T47D (cell line): ENCODE results near the gene PHLDA2.
A peak's percentile ranks its signal among the peaks of the same experiment; 100 is the strongest.
"Not testable (repeated sequence)": the region's sequence is repeated elsewhere in the genome, so short reads cannot be mapped to it uniquely, and the experiment has no call there.

ENCODE experiments used
- DNase-seq, 2 experiments: peaks; one replicate each; pipeline versions ENCODE4 v3.0.0 to v3.0.0-alpha.2; 2011 to 2012; ENCODE audit warnings: low read depth in 1 of 2, low spot score in 1 of 2
- JUND ChIP-seq: IDR thresholded peaks from 2 replicates; pipeline ENCODE4 v1.6.1; 2012; ENCODE audit warnings: low read depth
- in situ Hi-C: cut with HindIII; loops from 2 replicates; pipeline ENCODE4 v1.10.0; 2016; ENCODE audit warnings: low sequenced_read_pairs, low pct_unique_long_range_greater_than_20kb

PHLDA2 gene

GRCh38 chr11:2942447-2942846 lies 13.2 kb upstream of the PHLDA2 start:
- in situ Hi-C loops: no loop called here
- DNase-seq: no peak

GRCh38 chr11:2940921-2941821 lies 12.0 kb upstream of the PHLDA2 start:
- in situ Hi-C loops: no loop called here
- TF ChIP-seq JUND: no peak
- no peak for DNase-seq

More at GRCh38 chr11:2942447-2942846, 13.2 kb upstream of the PHLDA2 start:
- TF ChIP-seq JUND: no peak

- DNase-seq: no peak
- in situ Hi-C loops: no loop called here
Measured at GRCh38 chr11:2940147-2940920, 11.1 kb upstream of the PHLDA2 start.

GRCh38 chr11:2938458-2939418 lies 9.5 kb upstream of the PHLDA2 start:
- in situ Hi-C loops, DNase-seq: not testable (repeated sequence)

More at GRCh38 chr11:2940147-2940920, 11.1 kb upstream of the PHLDA2 start:
- no peak for TF ChIP-seq JUND

- in situ Hi-C loops, DNase-seq: not testable (repeated sequence)
Measured at GRCh38 chr11:2937641-2938457, 8.6 kb upstream of the PHLDA2 start.

GRCh38 chr11:2934611-2935239 lies 5.5 kb upstream of the PHLDA2 start:
- in situ Hi-C loops: no loop called here
- no peak for DNase-seq
- TF ChIP-seq JUND: no peak

- DNase-seq: no peak
- no peak for TF ChIP-seq JUND
- in situ Hi-C loops: no loop called here
Measured at GRCh38 chr11:2934021-2934550, 4.9 kb upstream of the PHLDA2 start.

GRCh38 chr11:2933375-2934020 lies 4.3 kb upstream of the PHLDA2 start:
- in situ Hi-C loops: no loop called here
- DNase-seq: peak; percentile 60 to 90
- TF ChIP-seq JUND: no peak

- no peak for DNase-seq
- in situ Hi-C loops: no loop called here
- no peak for TF ChIP-seq JUND
Measured at GRCh38 chr11:2932850-2933251, 3.6 kb upstream of the PHLDA2 start.
